ENCODE data around the gene KIF18B. TPM values are rescaled to one million over a fixed set of nuclear protein-coding genes. Genes with fewer than 3 reads are reported as not detected.

The KIF18B gene
- total and polyA plus RNA-seq, 2 of the 13 experiments (the other 11 are each of a cell fraction or from before 2014, with no cell fraction given), result 15.2 to 15.3 TPM

- TF ChIP-seq ZNF496 (CRISPR knock-in tag; IDR thresholded peaks at IDR 0.05; ENCODE audit: insufficient replicate concordance), result no peak
- no peak for TF ChIP-seq GABPA (IDR thresholded peaks at IDR 0.05; ENCODE audit: low read depth, low read length)
- TF ChIP-seq GABPA (CRISPR knock-in tag; IDR thresholded peaks at IDR 0.05; ENCODE audit: low read depth), result no peak
- no peak for TF ChIP-seq ZNF414 (CRISPR knock-in tag; IDR thresholded peaks at IDR 0.05)
- TF ChIP-seq ZNF75D (CRISPR knock-in tag; IDR thresholded peaks at IDR 0.05; ENCODE audit: borderline replicate concordance), result no peak
- no peak for TF ChIP-seq MAF1 (CRISPR knock-in tag; IDR thresholded peaks at IDR 0.05; ENCODE audit: borderline replicate concordance)
- TF ChIP-seq ZNF614 (CRISPR knock-in tag; IDR thresholded peaks at IDR 0.05; ENCODE audit: borderline replicate concordance), result no peak
These were observed 60.6 kb downstream of the KIF18B start (continued) for GRCh38 chr17:44887016-44887415.

GRCh38 chr17:44884941-44885340, 62.6 kb downstream of the KIF18B start:
- peaks cover 28% of the 10 kb centered on the region for H3K79me2 ChIP-seq (ENCODE audit: insufficient read depth, low read length)
- H3K4me3 ChIP-seq (replicated peaks in 1 of 3; ENCODE audit: insufficient read depth in 1 of 3, low read depth in 2 of 3, low read length in 3 of 3), result no peak overlapping the region
- H3K27me3 ChIP-seq (ENCODE audit: control insufficient read depth in 1 of 2, insufficient read depth in 2 of 2, low read length in 2 of 2), result no peaks in the 10 kb centered on the region
- peaks cover 34 to 71% of the 10 kb centered on the region in 2 experiments for H3K36me3 ChIP-seq (replicated peaks in 1 of 2; ENCODE audit: control insufficient read depth in 1 of 2, insufficient read depth in 2 of 2, low read length in 2 of 2)
- intact Hi-C loops (cut with micrococcal nuclease; ENCODE audit: unreplicated experiment) (no loop called here), in situ Hi-C loops (cut with HindIII; ENCODE audit: extremely low pct_ligation_motif_present, low pct_unique_long_range_greater_than_20kb) (no loop called here)
- no peak overlapping the region for H2AFZ ChIP-seq (ENCODE audit: low read length)
- ATAC-seq (no peak), DNase-seq (ENCODE audit: low spot score) (no peak), FAIRE-seq (no peak)
- no peak overlapping the region for H3K4me2 ChIP-seq (ENCODE audit: low read depth, low read length)
- H3K27ac ChIP-seq (ENCODE audit: extremely low read length, insufficient read depth, low read length), result no peak overlapping the region
- peaks cover 22% of the 10 kb centered on the region for H4K20me1 ChIP-seq (ENCODE audit: insufficient read depth, low read length)
- peaks cover 22% of the 10 kb centered on the region for H3K4me1 ChIP-seq (ENCODE audit: insufficient read depth, low read length)
- no peak overlapping the region for H3K9ac ChIP-seq (ENCODE audit: insufficient read depth, low read depth, low read length)
- WGBS (ENCODE audit: low lambda C conversion rate), result 93% methylated on average over 2 of the region's 2 CpGs
- no TSS peak for BruUV-seq (replicated peaks)
- ChIA-PET POLR2A (no interaction called here), CTCF (ENCODE audit: low intra/inter-chr PET ratio, low total read pairs) (no interaction called here)
- no peaks in the 10 kb centered on the region for H3K9me3 ChIP-seq (ENCODE audit: low read length)
- TF ChIP-seq ZNF468 (CRISPR knock-in tag; IDR thresholded peaks at IDR 0.05), result no peak
- TF ChIP-seq ZNF318 (CRISPR knock-in tag; IDR thresholded peaks at IDR 0.05), result no peak
- TF ChIP-seq FOXM1 (CRISPR knock-in tag; IDR thresholded peaks at IDR 0.05), result no peak
- no peak for TF ChIP-seq ZNF552 (CRISPR knock-in tag; IDR thresholded peaks at IDR 0.05; ENCODE audit: borderline replicate concordance)
- TF ChIP-seq ZNF605 (CRISPR knock-in tag; IDR thresholded peaks at IDR 0.05), result no peak
- no peak for TF ChIP-seq TBL1XR1 (IDR thresholded peaks at IDR 0.05; ENCODE audit: borderline replicate concordance, low read length, partially characterized antibody)
- TF ChIP-seq FOXK2 (IDR thresholded peaks at IDR 0.05), result no peak
- TF ChIP-seq JUND (CRISPR knock-in tag; IDR thresholded peaks at IDR 0.05), result no peak
- TF ChIP-seq AKAP8 (CRISPR knock-in tag; IDR thresholded peaks at IDR 0.05), result no peak
- no peak for TF ChIP-seq IKZF1 (IDR thresholded peaks at IDR 0.05)
- no peak for TF ChIP-seq MATR3 (CRISPR knock-in tag; IDR thresholded peaks at IDR 0.05)
